Activated CD4-positive, CD25-positive, alpha-beta regulatory T cell treated with anti-CD3 and anti-CD28 coated beads, Interleukin-2, amount 50 U/mL, for 72 hours (primary cell): Measurements from ENCODE around the gene IRF8.
"Not testable (repeated sequence)": the region's sequence is repeated elsewhere in the genome, so short reads cannot be mapped to it uniquely, and the experiment has no call there.

ENCODE experiments used
- DNase-seq: peaks from one replicate; pipeline ENCODE4 v3.0.0; 2021

IRF8 gene

DNA sequence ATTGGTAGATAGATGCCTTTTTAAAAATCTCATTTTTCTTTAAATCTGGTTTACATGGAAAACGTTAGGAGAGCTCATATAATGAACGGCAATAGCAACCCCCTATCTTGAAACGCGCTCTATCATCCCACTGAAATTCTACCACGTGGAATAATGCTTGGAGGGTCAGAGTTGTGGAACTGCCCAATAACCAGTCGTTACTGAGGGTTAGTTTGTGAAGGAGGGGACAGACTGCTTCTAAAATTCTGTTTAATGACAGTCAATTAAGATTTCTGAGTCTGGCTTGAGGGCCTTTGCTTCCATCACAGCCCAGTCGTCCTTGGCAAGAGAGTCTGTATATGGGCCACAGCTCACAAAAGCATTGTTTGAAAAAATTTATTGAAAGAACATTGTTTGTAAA is 482 bp downstream of the IRF8 start:
- DNase-seq, result no peak

DNA sequence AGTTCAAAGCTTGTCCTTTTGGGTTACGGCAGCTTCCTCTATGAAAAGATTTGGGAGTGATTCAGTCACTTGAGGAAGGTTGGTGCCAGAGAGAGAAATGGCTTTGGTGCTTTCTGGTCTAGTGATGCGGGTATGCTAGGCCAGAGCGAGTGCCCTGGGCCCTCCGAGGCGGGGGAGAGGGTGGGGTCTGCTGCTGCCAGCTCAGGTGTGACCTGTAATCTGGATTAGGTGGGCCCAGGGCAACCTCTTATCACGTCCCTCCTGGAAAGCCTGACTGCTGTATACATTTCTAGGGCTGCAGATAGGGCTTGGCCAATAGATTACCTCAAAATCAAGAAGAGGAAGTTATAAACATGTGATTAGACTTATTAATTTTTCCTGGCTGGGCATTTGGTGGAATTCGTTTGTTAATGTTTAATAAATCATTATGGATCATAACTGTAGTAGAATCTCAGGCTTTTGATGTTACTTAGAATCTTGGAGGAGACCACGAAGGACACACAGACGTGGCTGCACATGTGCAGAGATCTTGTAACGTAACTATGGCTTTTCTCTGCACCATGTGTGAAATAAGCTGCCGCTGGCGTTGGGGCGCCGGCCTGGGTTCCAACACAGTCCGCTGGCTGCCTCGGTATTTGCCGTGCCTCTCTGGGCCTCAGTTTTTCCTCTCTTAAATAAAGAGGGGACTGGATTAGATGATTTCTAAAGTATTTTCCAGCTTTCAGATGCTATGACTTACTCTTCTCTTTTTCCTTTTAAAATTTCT is 1.2 kb downstream of the IRF8 start:
- DNase-seq, result no peak

DNA sequence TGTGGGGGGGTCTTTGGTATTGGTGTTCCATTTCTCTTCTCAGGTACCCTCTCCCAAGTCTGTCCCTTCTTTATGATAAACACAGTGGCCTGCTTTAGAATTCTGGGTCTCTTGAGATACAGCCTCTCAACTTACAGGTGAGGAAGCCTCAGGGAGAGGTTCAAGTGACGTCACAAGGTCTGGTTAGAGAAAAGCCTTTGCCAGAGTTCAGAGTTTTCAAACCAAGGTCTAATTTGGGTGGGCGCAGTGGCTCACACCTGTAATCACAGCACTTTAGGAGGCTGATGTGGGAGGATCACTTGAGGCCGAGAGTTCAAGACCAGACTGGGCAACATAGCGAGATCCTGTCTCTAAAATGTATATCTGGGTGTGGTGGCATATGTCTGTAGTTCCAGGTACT is 2.1 kb downstream of the IRF8 start:
- DNase-seq, result no peak

DNA sequence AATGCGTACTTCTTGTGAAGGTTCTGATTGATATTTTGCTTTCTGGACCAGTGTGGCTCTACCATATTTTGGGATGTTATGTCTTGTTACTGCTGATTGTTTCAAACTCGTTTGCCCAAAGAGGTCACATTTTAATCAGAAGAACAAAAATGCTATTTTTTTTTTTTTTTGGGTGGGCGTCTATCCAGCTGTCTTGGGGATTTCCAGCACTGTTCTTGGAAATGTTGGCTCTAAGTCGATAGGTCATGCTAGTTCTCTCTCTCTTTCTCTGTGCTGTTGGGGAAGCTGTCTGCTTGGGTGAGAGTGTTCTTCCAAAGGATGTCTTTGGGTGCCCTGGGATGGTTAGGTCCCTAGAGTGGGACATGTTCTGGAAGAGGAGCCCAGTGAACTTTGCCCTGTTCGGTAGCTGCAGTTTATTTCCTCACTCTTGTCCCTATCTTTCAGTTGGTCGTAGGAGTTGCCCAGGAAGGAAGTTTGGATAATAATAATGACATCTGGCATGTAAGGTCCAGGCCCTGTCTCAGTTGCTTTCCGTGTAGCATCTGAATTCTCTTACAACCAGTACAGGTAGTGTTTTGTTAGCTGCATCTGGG is 2.9 kb downstream of the IRF8 start:
- DNase-seq, result no peak

DNA sequence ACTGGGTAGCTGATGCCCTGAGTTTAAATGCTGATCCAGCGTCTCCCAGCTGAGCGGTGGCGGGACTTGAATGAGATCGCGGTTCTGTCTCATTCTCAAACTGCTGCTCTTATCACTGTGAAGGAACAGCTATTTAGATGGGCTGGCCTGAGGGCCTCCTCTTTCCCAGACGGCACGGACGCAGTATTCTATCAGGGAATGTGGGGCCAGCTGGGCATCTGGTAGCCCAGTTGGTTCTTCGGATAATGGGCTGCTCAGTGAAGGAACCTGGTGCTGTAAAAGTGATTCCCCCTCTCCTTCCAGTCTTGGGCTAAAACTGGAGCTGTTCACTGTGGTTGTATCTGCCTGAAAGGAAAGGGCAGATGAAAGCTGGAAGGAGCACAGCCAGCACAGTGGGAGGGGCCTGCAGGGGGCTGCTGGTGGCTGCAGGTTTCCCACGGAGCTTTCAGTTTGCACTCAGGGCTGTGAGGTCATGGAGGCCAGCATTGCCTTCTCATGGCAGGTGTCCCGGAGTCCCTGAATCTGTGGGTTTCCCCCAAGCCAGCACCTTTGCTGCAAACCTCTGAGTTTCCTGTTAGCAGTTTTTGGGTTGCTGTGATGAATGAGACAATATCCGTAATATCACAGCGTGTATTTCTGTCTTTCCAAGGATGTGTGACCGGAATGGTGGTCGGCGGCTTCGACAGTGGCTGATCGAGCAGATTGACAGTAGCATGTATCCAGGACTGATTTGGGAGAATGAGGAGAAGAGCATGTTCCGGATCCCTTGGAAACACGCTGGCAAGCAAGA is 3.6 kb downstream of the IRF8 start:
- no peak for DNase-seq

DNA sequence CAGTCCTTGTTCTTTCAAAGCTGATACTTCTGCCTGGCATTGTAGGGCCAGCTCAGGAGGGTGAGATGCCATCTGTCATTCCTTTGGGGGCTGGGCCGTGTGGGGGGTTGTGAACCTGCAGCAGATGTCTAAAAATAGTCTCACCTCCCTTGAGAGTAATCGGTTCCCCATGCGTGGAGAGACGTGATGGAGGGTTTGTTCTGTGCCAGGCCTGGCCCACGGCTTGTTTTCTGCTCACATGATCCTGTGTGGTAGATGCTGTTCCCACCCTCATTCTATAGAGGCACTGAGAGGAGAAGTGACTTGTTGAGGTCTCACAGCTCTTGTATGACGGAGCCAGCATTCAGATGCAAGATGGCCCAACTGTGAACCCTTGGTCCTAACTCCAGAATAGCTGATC is 4.6 kb downstream of the IRF8 start:
- no peak for DNase-seq

DNA sequence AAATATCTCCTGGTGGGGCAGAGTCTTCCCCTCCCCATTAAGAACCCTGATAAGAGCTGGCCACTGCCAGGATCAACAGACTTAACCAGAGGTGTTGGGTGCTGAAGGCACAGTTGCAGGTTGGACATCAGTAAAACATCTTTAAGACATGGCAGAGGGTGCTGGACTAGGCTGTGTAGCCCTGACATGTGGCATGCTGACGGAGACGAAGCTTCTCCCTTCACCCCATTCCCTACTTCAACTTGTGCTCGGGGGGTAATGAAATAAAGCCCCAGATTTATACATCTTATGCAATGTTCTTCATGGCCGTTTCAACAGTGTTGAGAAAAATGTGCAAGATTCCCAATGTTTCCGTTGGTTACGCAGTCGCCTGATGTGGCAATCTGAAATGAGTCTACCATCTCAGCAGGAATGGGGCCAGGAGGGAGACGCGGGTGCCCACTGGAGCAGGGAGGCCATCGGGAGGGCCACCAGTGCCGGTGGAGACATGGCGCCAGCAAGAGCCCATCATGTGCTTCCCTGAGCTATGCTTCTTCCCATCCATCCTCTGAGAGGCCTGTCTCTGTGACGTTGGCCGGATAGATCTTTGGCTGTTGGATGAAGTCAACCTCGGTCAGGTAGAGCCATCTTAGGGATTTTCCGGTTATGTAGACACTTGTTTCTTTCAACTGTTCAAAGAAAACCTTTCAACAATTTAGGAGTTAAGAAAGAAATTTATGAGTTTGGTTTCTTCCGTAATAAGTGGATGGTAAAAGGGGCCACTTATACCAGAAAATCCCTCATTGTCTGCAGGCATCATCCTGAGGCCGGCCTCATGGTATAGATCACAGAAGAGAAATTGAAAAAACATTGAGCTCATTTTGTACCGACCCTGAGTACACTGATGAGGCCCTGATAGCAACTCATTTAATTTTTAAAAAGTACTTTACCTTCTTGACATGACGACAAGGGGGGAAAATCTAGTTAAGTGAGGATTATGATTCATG is 6.4 kb downstream of the IRF8 start:
- no peak for DNase-seq

DNA sequence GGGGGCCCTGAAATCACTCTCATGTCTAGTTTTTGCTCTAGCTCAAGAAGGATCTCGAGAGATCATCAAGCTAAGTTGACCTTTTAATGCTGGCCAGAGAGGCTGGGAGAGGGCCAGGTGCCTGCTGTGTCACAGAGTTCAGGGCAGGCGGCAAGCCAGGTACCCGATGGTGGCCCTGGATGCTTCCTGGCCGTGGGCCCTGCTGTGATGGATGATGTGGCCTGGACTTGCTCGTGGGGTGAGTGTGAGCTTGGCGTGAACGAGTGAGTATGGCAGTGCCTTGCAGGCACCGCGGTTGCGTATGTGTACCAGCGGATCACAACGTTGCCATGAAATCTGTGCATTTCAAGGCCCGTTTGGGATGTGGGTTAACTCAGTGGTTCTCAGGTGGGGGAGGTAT is 7.4 kb downstream of the IRF8 start:
- no peak for DNase-seq

DNA sequence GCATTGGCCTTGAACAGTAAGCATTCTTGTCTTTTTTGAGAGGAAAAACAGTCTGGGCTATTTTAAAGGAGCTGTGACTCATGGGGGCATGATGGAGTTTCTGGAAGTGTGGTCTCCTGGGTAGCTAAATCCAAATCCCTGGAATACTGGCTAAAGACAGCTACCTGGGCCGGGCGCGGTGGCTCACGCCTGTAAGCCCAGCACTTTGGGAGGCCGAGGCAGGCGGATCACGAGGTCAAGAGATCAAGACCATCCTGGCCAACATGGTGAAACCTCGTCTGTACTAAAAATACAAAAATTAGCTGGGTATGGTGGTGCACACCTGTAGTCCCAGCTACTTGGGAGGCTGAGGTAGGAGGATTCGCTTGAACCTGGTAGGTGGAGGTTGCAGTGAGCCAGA is 8.3 kb downstream of the IRF8 start:
- not testable (repeated sequence) for DNase-seq

DNA sequence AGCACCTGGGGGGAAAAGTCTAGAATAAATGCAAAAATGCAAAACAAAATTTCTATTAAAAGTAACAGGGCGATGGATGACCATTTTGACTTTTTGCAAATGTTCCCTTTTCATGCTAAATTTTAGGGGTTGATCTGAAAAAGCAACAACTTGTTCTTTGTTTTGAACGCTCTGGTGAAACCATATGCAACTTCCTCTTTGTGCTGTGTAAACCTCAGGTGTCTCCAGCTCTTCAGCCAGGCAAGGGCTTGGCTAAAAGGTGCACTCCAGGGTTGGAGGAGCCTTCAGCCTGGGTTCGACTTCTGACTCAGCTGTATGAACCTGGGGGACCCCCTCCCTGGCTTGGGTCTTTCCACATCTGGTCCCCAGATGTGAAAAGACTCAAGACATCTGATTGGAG is 9.5 kb downstream of the IRF8 start:
- no peak for DNase-seq

DNA sequence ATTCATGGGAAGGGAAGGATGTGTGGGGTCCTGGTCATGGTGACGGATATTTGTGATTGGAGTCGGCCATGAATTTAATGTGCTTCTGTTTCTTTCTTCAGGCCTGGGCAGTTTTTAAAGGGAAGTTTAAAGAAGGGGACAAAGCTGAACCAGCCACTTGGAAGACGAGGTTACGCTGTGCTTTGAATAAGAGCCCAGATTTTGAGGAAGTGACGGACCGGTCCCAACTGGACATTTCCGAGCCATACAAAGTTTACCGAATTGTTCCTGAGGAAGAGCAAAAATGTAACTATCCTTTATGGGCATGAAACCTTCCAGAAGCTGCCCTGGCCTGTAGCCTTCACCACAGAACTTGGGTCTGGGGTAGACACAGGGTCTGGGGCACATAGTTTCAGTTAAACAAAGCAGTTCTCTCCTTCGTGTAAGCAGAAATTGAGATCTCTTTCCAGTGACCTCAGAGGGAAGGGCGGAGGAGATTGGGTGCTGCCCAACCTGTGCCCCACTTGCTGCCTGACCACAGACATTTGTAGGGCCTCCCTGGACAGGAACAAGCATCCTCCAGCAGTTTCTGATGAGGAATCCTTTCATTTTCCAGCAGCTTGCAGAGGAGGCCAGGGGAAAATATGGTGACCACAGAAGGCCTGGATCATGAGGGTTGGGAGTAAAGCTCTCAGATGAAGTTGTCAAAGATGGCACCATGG is 10.1 kb downstream of the IRF8 start:
- no peak for DNase-seq

DNA sequence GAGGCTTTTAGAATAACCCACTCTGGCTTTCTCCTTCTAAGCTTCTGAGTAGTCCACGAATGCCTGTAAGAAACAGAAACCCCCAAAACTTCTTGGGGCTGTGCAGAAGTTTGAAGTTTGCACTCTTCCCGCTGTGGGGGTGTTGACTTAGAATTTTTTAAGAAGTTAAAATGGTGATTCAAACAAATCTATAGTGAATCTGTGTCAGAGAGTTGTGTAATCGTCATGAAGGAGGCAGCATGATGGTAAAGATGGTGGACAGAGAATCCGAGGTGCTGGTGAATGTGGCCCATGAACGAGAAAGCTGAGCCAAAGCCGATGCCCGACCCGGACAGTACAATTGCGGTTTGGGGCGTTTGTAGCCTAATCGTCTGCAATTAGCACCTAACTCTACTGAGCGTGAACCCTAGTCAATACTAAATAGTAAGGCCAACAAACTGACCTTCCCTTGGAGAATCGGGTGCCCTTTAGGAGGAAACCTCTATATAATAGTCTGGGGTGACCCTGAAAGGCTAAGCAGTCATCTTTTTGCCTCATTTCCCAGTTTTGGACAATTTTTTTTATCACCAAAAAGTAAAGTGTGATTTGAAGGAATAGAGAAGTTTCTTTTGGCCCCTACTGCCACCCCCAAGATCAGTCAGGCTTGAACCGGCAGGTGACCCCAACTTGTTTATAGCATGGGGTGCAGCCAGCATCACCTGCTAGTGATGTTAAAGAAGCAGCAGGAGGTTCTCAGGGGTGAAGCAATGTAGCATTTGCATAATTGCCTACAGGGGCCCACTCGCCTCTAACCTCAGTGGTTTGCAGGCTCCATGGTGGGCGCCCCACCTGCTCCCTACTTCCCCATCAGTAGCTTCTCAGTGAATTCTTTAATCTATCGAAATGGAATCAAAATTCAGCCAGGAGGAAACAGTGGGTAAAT is 11.2 kb downstream of the IRF8 start:
- no peak for DNase-seq

DNA sequence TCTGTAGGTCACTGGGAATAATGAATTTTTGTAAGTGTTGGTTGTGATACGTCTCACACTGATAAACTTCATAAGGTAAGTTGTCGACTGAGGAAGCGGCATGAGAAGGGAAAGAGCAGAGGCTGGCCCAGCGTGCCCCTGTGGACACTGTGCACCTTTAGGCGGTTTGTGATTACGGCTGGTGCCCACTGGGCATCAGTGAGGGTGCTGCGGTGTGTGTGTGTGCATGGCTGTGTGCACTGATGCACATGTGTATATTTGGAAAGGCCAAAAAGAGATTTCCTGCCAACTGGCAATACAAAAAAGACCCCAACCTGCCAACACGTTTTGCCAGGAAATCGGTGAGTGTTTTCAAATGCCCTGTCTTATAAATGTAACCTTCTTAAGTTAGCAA is 11.9 kb downstream of the IRF8 start:
- DNase-seq, result no peak

DNA sequence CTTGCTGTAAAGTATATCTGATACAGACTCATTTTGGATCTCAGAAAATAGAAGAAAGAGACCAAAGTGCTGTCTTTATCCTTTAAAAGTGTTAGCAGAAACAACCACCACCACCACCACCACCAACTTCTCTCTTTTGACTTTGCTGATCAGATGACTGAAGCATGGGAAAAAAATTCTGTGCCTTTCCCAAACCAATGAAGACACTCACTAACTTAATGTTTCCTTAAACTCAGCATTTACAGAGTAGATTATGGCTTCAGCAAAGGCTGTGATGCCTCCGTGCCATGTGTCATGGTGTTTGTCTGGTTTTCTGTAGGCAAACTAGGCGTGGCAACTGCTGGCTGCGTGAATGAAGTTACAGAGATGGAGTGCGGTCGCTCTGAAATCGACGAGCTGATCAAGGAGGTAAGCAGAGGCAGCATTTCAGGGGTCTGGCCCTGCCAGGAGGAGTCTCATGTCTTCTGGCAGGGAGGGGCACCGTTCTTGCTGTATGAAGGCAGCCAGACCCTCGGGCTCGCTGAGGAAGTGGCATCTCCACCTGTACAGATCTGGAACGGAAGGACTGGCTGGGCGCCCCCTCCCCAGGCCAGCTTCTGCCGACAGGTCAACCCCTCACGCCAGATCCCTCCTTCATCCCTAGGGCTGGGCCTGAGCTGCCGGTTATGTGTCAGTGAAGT is 12.4 kb downstream of the IRF8 start:
- DNase-seq, result no peak

DNA sequence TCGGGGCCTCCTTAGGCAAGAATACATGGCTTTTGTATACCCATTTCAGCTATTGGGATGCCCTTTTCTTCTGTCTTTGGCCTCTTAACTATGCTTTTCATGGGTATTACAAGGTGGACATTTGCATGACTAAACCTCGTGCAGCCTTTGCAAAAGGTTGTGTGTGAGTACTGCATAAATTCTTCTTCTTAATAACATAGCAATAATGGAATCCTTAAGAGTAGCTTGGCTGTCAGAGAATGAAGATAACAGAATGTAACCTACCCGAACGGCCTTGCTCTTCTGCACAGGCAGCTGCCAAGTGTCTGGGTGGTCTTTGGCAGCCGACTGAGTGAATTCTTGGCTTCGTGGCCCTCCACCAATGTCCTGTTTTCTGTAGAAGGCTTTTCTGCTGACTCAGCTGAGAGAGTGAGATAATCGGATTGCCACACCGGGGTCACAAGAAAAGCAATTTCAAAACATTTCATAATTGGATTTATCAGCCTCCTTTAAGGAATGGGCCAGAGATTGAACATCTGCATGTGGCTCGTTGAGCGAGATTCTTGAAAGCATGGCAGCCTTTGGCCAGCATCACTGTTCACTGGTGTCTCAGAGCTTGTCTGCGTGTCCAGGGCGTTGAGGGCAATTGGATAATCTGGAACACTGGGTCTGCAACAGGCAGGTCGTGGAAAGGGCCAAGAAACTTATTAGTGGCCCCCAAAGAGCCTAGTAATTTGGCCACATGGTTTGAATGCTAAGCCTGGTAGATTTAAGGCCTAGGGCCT is 13.4 kb downstream of the IRF8 start:
- DNase-seq, result no peak

DNA sequence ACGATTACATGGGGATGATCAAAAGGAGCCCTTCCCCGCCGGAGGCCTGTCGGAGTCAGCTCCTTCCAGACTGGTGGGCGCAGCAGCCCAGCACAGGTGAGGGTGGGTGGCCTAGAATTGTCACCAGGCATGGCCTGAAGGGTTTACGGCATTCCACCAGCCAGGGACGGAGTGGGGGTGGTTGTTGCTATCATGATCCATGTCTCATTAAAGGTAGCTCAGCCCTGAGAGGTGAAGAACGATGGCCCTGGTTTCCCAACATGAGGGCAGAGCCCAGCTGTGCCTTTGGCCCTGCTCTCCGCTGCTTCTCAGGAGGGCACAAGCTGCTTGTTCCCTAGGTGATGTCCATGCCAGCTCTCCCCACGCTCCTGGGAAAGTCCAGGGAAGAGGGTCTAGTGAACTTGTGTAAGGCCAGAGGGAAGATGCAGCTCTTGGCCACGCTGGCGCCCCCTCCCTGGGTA is 14.2 kb downstream of the IRF8 start:
- no peak for DNase-seq

DNA sequence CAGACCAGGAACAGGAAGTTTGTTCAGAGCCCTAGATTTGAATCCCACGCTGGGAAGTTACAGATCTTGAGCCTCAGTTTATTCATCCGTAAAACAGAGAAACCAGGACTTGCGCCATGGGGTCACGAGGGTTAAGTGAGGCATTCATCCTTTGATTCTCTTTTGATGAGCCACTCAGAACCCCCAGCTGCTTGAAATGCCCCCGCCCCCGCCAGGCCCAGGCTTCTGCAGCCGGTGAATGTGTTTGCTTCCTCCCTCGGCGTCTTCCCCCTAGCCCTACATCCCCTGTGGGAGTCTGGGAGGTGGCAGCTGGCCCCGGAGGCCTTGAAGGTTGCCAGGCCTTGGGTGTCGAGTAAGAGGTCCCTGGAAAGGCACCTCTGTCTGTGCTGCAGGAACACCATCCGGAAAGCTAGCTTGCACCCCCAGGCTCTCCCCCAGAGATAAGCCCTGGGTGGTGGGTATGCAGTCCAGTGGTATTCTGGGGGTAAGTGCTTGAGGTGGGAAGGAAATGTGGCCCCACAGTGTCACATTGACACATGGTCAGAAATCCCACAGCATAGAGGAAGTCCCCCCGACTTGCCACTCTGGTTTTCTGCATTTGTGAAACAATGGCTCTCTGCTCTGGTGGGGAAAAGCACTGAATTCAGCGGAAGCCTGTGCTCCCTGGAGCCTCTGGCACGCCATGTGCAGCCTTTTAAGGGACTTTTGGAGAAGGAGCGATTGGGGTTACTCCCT is 14.9 kb downstream of the IRF8 start:
- DNase-seq, result no peak

DNA sequence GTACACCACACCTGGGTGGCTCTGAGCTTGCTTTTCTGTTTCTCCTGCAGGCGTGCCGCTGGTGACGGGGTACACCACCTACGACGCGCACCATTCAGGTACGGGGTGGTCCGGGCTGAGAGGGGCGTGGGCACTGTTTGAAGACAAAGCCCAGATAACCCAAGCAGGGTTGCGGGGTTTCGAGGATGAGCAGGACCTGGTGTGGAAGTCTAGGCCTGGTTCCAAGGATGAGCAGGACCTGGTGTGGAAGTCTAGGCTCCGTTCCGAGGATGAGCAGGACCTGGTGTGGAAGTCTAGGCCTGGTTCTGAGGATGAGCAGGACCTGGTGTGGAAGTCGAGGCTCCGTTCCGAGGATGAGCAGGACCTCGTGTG is 15.4 kb downstream of the IRF8 start:
- DNase-seq, result no peak
